ENCODE data around the gene GPR6.

Gene GPR6

GRCh38 chr6:109999740-110000139 lies 21.6 kb downstream of the GPR6 start:
- no peak for DNase-seq (ENCODE audit: low spot score)

- DNase-seq (ENCODE audit: low spot score) = no peak
Observed at GRCh38 chr6:110002676-110003075, 24.6 kb downstream of the GPR6 start.

- DNase-seq (ENCODE audit: low spot score) = no peak
Observed at GRCh38 chr6:110013386-110013785, 35.3 kb downstream of the GPR6 start.

DNA sequence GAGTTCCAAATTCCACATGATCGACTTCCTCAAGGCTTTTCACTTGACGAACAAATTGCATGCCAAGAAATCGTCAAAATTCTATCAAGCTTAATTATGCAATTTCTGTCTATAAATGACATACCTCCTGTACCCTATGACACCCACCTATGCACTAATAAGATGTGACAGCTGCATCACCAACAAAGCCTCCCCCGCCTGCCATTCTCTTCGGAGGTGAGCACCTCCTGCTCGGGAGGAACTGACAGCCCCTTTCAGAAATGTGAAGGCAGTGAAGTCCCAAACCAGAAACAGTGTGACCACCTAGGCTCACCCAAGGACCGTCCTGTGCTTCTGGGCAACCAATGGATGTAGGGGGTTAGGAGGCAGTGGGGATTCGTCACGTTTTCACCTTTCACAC lies 37.1 kb downstream of the GPR6 start:
- DNase-seq (ENCODE audit: low spot score) = no peak

DNA sequence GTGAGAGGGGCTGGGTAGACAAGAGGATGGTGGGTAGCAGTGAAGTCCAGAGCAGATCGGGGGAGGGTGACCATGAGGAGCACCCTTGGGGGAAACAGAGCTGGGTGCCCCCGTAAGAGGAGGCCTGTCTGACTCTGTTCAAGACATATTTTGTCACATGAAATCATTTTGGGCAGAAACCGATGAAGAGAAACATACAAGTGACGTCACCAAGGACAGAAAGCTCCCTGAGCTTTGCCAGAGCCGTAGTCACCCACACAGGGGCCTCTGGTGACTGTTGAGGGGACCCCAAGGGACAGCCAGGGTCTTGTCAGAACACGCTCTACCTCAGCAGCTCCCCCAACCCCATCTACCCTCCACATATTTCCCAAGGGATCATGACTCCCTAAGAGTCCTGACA lies 39.2 kb downstream of the GPR6 start:
- DNase-seq (ENCODE audit: low spot score) = no peak

GRCh38 chr6:110017946-110018345 lies 39.8 kb downstream of the GPR6 start:
- no peak for DNase-seq (ENCODE audit: low spot score)

DNA sequence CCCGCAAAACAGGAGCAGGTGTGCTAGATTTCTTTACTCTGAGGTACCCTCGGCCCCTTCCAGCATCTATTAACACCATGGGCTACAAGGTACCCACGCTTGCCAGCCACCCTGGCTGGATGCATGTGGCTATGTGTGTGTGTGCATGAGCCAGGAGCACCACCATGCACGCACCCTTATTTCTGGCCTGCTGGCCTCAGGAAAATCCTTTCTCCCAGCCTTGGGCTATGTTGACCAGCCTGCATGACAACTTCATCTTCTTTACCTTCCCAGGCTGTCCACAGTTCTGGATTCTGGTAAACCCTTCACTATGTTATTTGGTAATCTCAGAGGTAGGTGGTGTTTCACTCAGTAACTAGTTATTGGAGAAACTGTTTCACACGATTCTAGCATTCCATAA lies 40.4 kb downstream of the GPR6 start:
- DNase-seq (ENCODE audit: low spot score) = no peak

DNA sequence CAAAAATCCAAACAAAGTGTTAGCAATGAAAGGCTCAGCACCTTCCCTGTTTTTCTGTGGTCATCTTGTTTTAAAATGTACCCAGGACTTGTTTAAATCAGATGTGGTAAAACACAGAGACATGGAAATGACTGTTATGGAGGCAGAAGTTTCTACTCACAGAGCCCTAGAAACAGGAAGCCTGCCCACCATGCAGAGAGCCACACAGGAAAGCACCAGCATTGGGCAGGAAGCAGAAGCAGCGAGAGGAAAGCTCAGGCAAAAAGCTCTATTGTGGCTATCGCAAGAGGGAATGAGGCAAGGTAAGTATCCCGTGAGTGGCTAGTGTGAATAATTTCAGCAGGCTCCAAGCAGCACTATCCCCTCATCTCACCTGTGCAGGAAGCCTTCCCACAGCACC lies 42.8 kb downstream of the GPR6 start:
- DNase-seq (ENCODE audit: low spot score) = no peak

DNA sequence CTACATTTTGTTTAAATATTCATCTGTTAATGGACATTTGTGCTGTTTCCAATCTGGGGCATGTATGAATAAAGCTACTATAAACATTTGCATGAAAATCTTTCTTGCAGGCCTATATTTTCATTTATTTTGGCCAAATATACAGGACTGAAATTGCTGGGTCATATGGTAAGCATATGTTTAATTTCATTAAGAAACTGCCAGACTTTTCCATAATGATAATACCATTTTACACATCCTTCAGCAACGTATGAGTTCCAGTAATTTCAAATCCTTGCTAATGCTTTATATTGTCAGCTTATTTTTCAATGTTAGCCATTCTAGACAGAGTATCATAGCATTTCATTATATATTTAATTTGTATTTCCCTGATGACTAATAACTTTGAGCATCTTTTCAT lies 51.0 kb downstream of the GPR6 start:
- no peak for DNase-seq (ENCODE audit: low spot score)

Data from AG08395 (cell line).